ENCODE data around the gene ACR.
"Not testable (repeated sequence)": the region's sequence is repeated elsewhere in the genome, so short reads cannot be mapped to it uniquely, and the experiment has no call there.

GRCh38 chr22:50749302-50750074 is 11.5 kb downstream of the ACR start:
- TF ChIP-seq CTCF (conservative IDR thresholded peaks at IDR 0.05; ENCODE audit: low read length); EZH2phosphoT487 (IDR thresholded peaks at IDR 0.05; ENCODE audit: borderline replicate concordance): not testable (repeated sequence)

Data from Loucy (cell line).